NCI-H446 (cell line): ENCODE measurements around the gene OS9.

ENCODE experiments used
- DNase-seq, 2 experiments: peaks; one replicate each; lab custom pipeline; 2025; lab: John Stamatoyannopoulos, UW

OS9 gene

DNA sequence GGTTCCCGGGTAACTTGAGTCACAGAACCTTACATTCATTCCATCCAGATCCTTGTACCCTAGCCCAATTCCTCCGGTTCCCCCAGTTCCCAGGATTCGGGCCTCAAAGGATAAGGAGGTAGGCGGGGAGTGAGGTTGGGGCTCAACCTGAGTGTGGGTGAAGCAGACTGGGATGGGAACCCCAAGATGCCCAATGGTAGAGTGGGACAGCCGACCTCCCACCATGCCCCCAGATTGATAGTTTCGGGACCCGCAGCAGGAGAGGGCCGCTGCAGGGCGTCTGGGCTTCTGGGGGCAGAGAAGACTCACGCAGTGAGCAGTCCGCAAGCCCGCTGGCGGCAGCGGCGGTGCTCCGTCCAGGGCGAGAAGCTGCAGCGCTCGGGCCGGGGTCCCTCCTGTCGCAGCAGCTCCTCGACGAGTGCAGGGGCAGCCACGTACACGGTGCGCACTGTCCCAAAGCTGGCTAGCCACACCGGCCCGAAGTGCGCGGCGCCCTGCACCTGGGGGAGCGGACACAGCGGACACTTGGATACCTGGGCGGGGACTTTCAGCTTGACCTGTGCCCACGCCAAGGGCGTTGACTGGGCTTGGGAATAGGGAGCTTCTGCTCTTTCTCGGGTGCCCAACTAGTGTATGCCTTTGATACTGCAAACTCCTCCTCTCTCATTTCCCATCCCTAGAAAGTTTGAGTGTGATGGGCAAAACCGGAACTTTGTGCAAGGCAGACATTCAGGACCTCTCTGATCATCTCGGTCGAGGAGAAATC is 71.9 kb downstream of the OS9 start:
- DNase-seq = no peak

DNA sequence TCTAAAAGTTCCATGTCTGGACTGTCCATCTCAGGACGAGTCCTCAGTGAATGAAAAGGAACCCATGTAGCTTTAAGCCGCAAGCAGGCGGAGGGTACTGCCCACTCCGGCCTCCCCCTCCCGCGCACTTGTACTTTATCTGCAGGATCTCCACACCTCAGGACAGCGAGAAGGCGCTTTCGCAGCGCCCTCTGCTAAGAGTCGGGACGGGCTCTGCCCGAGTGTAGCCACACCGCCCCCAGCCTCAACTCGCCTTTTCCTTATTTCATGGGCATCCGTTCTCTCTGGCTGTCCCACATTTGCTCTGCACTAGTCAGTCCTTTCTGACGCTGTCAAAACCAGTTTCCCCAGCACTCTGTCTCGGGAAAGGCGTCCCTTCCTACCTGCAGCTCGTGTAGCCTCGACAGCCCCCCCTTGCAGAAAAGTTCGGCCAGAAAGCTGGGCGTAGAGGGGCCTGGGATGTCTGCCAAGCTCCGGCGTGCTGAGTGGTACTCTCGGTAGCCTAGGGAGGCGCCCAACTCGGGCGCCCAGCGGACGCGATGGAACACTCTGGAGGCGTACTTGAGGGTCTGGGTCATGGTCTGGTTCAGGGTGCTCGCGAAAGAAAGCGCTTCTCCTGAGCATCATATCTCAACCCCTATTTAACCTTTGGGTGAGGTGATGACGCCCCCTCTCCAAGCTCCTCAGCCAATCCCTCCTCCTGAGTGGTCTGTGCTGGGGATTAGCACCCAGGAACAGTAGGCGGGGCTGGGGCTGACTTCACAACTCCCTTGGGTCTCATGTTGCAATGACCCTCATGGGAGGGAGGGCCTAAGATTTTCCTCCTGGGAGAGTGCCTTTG is 72.8 kb downstream of the OS9 start, which contains the start of gene CYP27B1:
Gene CYP27B1, minus strand, starts transcription at position 615 of the 841 bp plus-strand sequence. Its CDS starts 37 bp downstream, at position 578.
- no peak for DNase-seq

DNA sequence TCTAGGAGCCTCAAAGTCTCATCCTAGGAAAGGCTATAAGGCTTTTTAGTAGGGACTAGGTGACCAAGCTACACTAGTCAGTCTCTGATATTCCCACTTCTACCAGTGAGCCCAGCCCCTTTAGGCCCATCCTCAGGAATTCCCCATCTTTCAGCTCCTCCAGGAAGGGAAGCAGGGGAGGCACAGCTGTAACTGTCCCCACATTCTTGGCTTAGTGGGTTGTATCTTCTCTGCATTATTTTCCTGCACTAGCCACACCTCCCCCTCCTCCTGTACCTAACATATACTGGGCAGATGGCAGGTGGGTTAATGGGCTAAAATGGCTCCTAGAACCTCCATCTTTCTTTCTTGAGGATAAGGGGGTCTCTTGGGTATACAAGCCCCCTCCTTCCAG is 73.4 kb downstream of the OS9 start:
- no peak for DNase-seq

DNA sequence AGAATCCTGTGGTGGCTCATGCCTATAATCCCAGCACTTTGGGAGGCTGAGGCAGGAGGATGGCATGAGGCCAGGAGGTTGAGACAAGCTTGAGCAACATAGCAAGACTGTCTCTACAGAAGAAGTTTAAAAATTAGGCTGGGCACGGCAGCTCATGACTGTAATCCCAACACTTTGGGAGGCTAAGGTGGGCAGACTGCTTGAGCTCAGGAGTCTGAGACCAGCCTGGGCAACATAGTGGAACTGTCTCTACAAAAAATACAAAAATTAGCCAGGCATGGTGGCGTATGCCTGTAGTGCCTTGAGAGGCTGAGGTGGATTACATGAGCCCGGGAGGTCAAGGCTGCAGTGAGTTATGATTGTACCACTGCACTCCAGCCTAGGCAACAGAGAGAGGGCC is 73.9 kb downstream of the OS9 start:
- DNase-seq = no peak

DNA sequence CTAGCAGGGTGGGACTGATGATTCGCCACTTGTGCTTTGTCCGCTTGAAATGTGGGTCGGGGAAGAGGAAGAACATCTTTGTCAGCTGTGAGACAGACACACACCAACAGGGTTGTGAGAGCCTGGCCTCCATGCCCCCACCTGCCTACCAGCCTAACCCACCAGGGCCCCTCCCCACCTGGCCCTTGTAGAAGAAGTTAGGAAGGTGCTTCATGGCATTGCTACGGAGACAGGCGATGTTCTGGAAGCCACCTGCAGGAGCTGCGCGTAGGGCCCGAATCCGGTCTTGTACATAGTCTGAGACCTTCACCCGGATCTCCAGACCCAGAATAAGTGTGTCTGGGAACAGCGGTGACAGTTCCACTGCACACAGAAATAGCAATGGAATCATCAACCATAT is 75.7 kb downstream of the OS9 start:
- DNase-seq = no peak

DNA sequence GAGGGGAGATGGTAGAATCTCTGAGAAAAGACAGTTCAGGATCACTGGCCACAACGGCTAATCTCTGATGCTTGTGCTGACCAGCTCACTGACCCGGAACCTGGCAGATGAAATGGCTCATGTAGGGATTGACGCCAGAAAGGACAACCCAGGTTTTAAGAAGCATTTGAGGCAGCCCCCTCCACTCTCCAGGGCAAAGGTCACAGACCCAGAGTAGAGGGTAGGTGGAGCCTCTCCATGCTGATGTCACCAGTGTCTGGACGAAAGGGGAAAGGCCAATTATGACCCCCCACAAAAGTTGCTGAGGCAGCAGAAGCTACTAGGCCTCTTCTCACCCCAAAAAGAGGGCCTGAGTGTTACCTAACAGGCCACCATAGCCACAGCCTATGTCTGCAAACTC is 76.8 kb downstream of the OS9 start:
- DNase-seq = no peak
